GM23338 (cell line): ENCODE data around the gene TSPAN7.

Experiments used
- CREB1 ChIP-seq: fragments of 250-450 bp; sonication (Bioruptor Pico); IDR thresholded peaks from 2 replicates; pipeline ENCODE4 v1.5.0; 2020; ENCODE audit warnings: low read depth, mild to moderate bottlenecking, moderate library complexity
- EZH2 ChIP-seq: fragments of 200-600 bp; sonication (generic); IDR thresholded peaks from one replicate; pipeline ENCODE4 v1.8.0; 2017; ENCODE audit warnings: antibody characterized with exemption, mild to moderate bottlenecking, low read depth; ENCODE audit not compliant: unreplicated experiment
- EZH2phosphoT487 ChIP-seq: fragments of 200-600 bp; sonication (generic); IDR thresholded peaks from one replicate; pipeline ENCODE4 v1.8.1; 2018; ENCODE audit warnings: antibody characterized with exemption; ENCODE audit not compliant: unreplicated experiment
- POLR2AphosphoS5 ChIP-seq: IDR thresholded peaks from 2 replicates; pipeline ENCODE4 v1.6.1; 2016; ENCODE audit warnings: antibody characterized with exemption, low read depth
- TF ChIP-seq, protein P1 (sequence below), 2 experiments: fragments of 200-600 bp in 1 of 2; sonication (generic) in 1 of 2; conservative IDR thresholded peaks; 2 replicates each; pipeline versions ENCODE4 v1.5.1 to v1.6.1; 2016 to 2017; ENCODE audit warnings: antibody characterized with exemption in 2 of 2, low read depth in 2 of 2, mild to moderate bottlenecking in 2 of 2, moderate library complexity in 1 of 2
- TF ChIP-seq, protein P2 (sequence below): IDR thresholded peaks from one replicate; pipeline ENCODE4 v1.6.1; 2018; ENCODE audit warnings: antibody characterized with exemption; ENCODE audit not compliant: unreplicated experiment
- TF ChIP-seq, protein P3 (sequence below): fragments of 250-450 bp; sonication (Bioruptor Pico); IDR thresholded peaks from 2 replicates; pipeline ENCODE4 v1.5.0; 2020; ENCODE audit warnings: mild to moderate bottlenecking, moderate library complexity

DNA sequence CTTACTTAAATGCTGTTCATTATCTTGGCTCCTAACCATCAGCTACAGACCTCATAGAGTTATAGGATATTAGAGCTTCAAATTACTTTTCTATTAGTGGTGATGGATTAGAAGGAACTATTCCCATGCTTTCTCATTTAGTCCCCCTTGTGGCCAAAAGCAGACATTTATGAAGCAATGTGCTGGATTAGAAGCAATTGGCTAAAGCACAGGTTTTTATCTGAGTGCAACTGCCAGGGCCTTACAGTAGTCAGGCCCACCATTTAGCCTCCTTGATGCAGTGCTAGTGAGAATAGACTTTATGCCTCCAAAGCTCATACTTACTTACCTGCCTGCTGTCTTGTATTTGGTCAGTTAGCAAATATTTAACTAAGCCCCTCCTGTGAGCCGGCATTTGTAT is 93.0 kb downstream of the TSPAN7 start:
- TF ChIP-seq, protein P1, sequence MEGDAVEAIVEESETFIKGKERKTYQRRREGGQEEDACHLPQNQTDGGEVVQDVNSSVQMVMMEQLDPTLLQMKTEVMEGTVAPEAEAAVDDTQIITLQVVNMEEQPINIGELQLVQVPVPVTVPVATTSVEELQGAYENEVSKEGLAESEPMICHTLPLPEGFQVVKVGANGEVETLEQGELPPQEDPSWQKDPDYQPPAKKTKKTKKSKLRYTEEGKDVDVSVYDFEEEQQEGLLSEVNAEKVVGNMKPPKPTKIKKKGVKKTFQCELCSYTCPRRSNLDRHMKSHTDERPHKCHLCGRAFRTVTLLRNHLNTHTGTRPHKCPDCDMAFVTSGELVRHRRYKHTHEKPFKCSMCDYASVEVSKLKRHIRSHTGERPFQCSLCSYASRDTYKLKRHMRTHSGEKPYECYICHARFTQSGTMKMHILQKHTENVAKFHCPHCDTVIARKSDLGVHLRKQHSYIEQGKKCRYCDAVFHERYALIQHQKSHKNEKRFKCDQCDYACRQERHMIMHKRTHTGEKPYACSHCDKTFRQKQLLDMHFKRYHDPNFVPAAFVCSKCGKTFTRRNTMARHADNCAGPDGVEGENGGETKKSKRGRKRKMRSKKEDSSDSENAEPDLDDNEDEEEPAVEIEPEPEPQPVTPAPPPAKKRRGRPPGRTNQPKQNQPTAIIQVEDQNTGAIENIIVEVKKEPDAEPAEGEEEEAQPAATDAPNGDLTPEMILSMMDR (conservative IDR thresholded peaks at IDR 0.05; ENCODE audit: low read depth in 2 of 2), result peak; percentile 49 to 50
- no peak for TF ChIP-seq CREB1 (CRISPR knock-in tag)
- TF ChIP-seq POLR2AphosphoS5, result no peak
- TF ChIP-seq, protein P2, sequence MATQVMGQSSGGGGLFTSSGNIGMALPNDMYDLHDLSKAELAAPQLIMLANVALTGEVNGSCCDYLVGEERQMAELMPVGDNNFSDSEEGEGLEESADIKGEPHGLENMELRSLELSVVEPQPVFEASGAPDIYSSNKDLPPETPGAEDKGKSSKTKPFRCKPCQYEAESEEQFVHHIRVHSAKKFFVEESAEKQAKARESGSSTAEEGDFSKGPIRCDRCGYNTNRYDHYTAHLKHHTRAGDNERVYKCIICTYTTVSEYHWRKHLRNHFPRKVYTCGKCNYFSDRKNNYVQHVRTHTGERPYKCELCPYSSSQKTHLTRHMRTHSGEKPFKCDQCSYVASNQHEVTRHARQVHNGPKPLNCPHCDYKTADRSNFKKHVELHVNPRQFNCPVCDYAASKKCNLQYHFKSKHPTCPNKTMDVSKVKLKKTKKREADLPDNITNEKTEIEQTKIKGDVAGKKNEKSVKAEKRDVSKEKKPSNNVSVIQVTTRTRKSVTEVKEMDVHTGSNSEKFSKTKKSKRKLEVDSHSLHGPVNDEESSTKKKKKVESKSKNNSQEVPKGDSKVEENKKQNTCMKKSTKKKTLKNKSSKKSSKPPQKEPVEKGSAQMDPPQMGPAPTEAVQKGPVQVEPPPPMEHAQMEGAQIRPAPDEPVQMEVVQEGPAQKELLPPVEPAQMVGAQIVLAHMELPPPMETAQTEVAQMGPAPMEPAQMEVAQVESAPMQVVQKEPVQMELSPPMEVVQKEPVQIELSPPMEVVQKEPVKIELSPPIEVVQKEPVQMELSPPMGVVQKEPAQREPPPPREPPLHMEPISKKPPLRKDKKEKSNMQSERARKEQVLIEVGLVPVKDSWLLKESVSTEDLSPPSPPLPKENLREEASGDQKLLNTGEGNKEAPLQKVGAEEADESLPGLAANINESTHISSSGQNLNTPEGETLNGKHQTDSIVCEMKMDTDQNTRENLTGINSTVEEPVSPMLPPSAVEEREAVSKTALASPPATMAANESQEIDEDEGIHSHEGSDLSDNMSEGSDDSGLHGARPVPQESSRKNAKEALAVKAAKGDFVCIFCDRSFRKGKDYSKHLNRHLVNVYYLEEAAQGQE, result no peak
- TF ChIP-seq EZH2, result no peak
- TF ChIP-seq EZH2phosphoT487, result no peak
- TF ChIP-seq, protein P3, sequence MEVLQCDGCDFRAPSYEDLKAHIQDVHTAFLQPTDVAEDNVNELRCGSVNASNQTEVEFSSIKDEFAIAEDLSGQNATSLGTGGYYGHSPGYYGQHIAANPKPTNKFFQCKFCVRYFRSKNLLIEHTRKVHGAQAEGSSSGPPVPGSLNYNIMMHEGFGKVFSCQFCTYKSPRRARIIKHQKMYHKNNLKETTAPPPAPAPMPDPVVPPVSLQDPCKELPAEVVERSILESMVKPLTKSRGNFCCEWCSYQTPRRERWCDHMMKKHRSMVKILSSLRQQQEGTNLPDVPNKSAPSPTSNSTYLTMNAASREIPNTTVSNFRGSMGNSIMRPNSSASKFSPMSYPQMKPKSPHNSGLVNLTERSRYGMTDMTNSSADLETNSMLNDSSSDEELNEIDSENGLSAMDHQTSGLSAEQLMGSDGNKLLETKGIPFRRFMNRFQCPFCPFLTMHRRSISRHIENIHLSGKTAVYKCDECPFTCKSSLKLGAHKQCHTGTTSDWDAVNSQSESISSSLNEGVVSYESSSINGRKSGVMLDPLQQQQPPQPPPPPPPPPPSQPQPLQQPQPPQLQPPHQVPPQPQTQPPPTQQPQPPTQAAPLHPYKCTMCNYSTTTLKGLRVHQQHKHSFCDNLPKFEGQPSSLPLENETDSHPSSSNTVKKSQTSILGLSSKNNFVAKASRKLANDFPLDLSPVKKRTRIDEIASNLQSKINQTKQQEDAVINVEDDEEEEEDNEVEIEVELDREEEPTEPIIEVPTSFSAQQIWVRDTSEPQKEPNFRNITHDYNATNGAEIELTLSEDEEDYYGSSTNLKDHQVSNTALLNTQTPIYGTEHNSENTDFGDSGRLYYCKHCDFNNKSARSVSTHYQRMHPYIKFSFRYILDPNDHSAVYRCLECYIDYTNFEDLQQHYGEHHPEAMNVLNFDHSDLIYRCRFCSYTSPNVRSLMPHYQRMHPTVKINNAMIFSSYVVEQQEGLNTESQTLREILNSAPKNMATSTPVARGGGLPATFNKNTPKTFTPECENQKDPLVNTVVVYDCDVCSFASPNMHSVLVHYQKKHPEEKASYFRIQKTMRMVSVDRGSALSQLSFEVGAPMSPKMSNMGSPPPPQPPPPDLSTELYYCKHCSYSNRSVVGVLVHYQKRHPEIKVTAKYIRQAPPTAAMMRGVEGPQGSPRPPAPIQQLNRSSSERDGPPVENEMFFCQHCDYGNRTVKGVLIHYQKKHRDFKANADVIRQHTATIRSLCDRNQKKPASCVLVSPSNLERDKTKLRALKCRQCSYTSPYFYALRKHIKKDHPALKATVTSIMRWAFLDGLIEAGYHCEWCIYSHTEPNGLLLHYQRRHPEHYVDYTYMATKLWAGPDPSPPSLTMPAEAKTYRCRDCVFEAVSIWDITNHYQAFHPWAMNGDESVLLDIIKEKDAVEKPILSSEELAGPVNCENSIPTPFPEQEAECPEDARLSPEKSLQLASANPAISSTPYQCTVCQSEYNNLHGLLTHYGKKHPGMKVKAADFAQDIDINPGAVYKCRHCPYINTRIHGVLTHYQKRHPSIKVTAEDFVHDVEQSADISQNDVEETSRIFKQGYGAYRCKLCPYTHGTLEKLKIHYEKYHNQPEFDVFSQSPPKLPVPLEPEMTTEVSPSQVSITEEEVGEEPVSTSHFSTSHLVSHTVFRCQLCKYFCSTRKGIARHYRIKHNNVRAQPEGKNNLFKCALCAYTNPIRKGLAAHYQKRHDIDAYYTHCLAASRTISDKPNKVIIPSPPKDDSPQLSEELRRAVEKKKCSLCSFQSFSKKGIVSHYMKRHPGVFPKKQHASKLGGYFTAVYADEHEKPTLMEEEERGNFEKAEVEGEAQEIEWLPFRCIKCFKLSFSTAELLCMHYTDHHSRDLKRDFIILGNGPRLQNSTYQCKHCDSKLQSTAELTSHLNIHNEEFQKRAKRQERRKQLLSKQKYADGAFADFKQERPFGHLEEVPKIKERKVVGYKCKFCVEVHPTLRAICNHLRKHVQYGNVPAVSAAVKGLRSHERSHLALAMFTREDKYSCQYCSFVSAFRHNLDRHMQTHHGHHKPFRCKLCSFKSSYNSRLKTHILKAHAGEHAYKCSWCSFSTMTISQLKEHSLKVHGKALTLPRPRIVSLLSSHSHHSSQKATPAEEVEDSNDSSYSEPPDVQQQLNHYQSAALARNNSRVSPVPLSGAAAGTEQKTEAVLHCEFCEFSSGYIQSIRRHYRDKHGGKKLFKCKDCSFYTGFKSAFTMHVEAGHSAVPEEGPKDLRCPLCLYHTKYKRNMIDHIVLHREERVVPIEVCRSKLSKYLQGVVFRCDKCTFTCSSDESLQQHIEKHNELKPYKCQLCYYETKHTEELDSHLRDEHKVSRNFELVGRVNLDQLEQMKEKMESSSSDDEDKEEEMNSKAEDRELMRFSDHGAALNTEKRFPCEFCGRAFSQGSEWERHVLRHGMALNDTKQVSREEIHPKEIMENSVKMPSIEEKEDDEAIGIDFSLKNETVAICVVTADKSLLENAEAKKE, result no peak
